Nephron progenitor cell (in vitro differentiated cells): ENCODE measurements around the gene TRIM2.

ENCODE experiments used
- DNase-seq: peaks from one replicate; pipeline ENCODE4 v3.0.0; 2021
- H3K27ac Mint-ChIP-seq: 2 replicates; pipeline ENCODE4 v1.8.0; 2021; ENCODE audit warnings: mild to moderate bottlenecking, moderate library complexity, mixed read lengths
- H3K27me3 Mint-ChIP-seq: 2 replicates; pipeline ENCODE4 v1.8.0; 2021; ENCODE audit warnings: mild to moderate bottlenecking, low read depth, mixed read lengths; ENCODE audit not compliant: poor library complexity
- H3K36me3 Mint-ChIP-seq: 2 replicates; pipeline ENCODE4 v1.8.0; 2021; ENCODE audit warnings: low read depth, mixed read lengths
- H3K4me1 Mint-ChIP-seq: 2 replicates; pipeline ENCODE4 v1.8.0; 2021; ENCODE audit warnings: mixed read lengths
- H3K4me3 Mint-ChIP-seq: 2 replicates; pipeline ENCODE4 v1.8.0; 2021; ENCODE audit warnings: mild to moderate bottlenecking, moderate library complexity, mixed read lengths
- H3K9me3 Mint-ChIP-seq: 2 replicates; pipeline ENCODE4 v1.8.0; 2021; ENCODE audit warnings: mild to moderate bottlenecking, moderate library complexity, mixed read lengths
- TF ChIP-seq, protein P1 (sequence below): fragments of 200-600 bp; sonication (generic); IDR thresholded peaks from 2 replicates; pipeline ENCODE4 v1.5.0; 2021; ENCODE audit warnings: antibody characterized with exemption

TRIM2 gene

DNA sequence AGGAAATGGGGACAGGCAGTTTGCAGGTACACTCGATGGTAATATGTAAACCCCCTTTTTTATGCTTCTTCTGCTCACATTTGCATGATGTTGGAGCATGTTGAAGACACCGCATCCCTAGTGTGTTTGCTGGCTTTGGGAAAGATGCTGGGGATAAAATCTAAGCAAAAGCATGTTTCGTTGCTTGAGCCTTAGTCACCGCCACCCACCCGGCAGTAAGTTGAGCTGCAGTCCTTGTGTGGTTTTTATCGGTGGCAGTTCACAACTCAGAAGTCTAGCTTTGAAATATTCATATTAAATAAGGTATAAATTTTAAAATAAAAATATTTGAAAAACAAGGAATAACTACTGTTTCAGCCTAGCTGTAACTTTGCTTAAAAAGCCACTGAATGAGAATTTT lies 118.5 kb downstream of the TRIM2 start:
- peaks cover 30% of the 10 kb centered on the region for H3K36me3 Mint-ChIP-seq
- peaks cover 4% of the 10 kb centered on the region for H3K27me3 Mint-ChIP-seq
- H3K9me3 Mint-ChIP-seq = no peaks in the 10 kb centered on the region
- H3K4me1 Mint-ChIP-seq = no peaks in the 10 kb centered on the region
- H3K4me3 Mint-ChIP-seq = no peak overlapping the region
- TF ChIP-seq, protein P1, sequence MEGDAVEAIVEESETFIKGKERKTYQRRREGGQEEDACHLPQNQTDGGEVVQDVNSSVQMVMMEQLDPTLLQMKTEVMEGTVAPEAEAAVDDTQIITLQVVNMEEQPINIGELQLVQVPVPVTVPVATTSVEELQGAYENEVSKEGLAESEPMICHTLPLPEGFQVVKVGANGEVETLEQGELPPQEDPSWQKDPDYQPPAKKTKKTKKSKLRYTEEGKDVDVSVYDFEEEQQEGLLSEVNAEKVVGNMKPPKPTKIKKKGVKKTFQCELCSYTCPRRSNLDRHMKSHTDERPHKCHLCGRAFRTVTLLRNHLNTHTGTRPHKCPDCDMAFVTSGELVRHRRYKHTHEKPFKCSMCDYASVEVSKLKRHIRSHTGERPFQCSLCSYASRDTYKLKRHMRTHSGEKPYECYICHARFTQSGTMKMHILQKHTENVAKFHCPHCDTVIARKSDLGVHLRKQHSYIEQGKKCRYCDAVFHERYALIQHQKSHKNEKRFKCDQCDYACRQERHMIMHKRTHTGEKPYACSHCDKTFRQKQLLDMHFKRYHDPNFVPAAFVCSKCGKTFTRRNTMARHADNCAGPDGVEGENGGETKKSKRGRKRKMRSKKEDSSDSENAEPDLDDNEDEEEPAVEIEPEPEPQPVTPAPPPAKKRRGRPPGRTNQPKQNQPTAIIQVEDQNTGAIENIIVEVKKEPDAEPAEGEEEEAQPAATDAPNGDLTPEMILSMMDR = no peak
- H3K27ac Mint-ChIP-seq = no peak overlapping the region
- DNase-seq = no peak

DNA sequence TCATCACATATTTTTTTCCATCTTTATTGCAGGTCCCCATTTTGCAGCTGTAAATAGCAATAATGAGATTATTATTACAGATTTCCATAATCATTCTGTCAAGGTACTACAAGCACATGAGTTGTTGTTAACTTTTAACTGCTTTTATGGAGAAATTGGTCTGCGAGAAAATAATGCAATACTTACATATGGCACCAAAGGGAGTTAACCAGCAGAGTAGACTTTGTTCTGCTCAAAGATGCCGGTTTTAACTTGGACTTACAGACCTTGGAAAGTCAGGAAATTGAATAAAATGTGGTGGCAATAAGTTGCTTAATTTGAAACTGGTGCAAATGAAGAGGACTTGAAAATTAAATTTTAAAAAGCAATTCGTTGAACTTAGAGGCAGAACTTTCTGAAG lies 119.8 kb downstream of the TRIM2 start:
- Mint-ChIP-seq H3K4me3 (no peak overlapping the region), H3K9me3 (no peaks in the 10 kb centered on the region), H3K27ac (no peak overlapping the region), H3K36me3 (peaks cover 33% of the 10 kb centered on the region), H3K27me3 (peaks cover 4% of the 10 kb centered on the region), H3K4me1 (no peaks in the 10 kb centered on the region)
- no peak for DNase-seq
- TF ChIP-seq, protein P1 = no peak

DNA sequence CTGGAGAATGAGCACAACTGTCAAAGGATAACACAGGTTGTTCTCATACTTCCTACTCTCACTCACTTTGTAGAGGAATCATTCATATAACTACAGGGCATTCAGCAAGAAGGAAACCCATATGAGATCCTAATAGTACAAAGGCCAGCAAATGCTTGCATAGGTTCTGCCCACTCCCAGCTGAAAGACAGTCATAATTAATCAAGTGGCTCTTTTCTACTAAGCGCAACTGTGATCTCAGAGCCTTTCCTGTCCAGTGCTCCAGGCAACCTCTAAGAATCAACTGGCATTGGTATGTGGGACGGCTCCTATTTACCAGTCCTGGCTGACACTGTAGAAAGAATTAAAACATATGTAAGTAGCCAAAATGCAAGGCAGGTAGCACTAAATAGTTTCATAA lies 121.3 kb downstream of the TRIM2 start:
- peaks cover 32% of the 10 kb centered on the region for H3K36me3 Mint-ChIP-seq
- DNase-seq = no peak
- no peaks in the 10 kb centered on the region for H3K4me1 Mint-ChIP-seq
- H3K27me3 Mint-ChIP-seq = peaks cover 4% of the 10 kb centered on the region
- H3K27ac Mint-ChIP-seq = no peak overlapping the region
- no peaks in the 10 kb centered on the region for H3K9me3 Mint-ChIP-seq
- no peak overlapping the region for H3K4me3 Mint-ChIP-seq
- TF ChIP-seq, protein P1 = no peak

DNA sequence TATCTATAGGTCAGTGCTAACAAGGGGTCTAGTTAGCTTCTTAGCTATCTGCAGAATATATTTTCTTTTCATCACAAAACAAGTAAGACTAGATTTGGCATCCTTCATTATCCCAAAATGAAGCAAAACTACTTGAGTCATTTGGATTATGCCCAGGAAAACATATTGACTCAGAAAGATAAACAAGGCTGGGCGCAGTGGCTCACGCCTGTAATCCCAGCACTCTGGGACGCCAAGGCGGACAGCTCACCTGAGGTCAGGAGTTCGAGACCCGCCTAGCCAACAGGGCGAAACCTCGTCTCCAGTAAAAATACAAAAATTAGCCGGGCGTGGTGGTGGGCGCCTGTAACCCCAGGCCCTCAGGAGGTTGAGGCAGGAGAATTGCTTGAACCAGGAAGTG lies 122.3 kb downstream of the TRIM2 start:
- no peaks in the 10 kb centered on the region for H3K4me1 Mint-ChIP-seq
- no peaks in the 10 kb centered on the region for H3K9me3 Mint-ChIP-seq

GRCh38 chr4:153327247-153327646 lies 123.0 kb downstream of the TRIM2 start:
- H3K27ac Mint-ChIP-seq = no peak overlapping the region
- TF ChIP-seq, protein P1 = no peak
- H3K9me3 Mint-ChIP-seq = no peaks in the 10 kb centered on the region
- H3K27me3 Mint-ChIP-seq = peaks cover 4% of the 10 kb centered on the region
- H3K4me1 Mint-ChIP-seq = no peaks in the 10 kb centered on the region
- no peak for DNase-seq
- peaks cover 34% of the 10 kb centered on the region for H3K36me3 Mint-ChIP-seq
- H3K4me3 Mint-ChIP-seq = no peak overlapping the region

More for the DNA sequence above, 122.3 kb downstream of the TRIM2 start:
- Mint-ChIP-seq H3K27me3 (peaks cover 4% of the 10 kb centered on the region), H3K27ac (no peak overlapping the region), H3K36me3 (peaks cover 29% of the 10 kb centered on the region), H3K4me3 (no peak overlapping the region)
- DNase-seq = no peak
- TF ChIP-seq, protein P1 = no peak

- Mint-ChIP-seq H3K36me3 (peaks cover 47% of the 10 kb centered on the region), H3K27me3 (no peaks in the 10 kb centered on the region), H3K4me3 (no peak overlapping the region), H3K4me1 (no peaks in the 10 kb centered on the region), H3K27ac (no peak overlapping the region), H3K9me3 (no peaks in the 10 kb centered on the region)
- DNase-seq = no peak
- TF ChIP-seq, protein P1 = no peak
These were observed 128.7 kb downstream of the TRIM2 start for GRCh38 chr4:153332936-153333335.
